GM18867 (cell line): Measurements from ENCODE around the gene SPINK1.
"Not testable (repeated sequence)": the region's sequence is repeated elsewhere in the genome, so short reads cannot be mapped to it uniquely, and the experiment has no call there.

ENCODE experiments used
- ATAC-seq: cut with Tn5 transposase; IDR thresholded peaks from one replicate; pipeline ENCODE4 v1.9.1; 2021; ENCODE audit warnings: mild to moderate bottlenecking, moderate library complexity; ENCODE audit not compliant: unreplicated experiment

The SPINK1 gene

GRCh38 chr5:147809830-147810666 is 21.4 kb downstream of the SPINK1 start:
- ATAC-seq, result no peak

GRCh38 chr5:147805030-147805454 is 26.4 kb downstream of the SPINK1 start:
- ATAC-seq, result peak; percentile 93

GRCh38 chr5:147804334-147804733 is 27.1 kb downstream of the SPINK1 start:
- ATAC-seq, result no peak

- ATAC-seq, result no peak
These were observed 27.5 kb downstream of the SPINK1 start for GRCh38 chr5:147803926-147804325.

GRCh38 chr5:147803161-147803560 is 28.3 kb downstream of the SPINK1 start:
- ATAC-seq, result not testable (repeated sequence)

- no peak for ATAC-seq
These were observed 30.0 kb downstream of the SPINK1 start for GRCh38 chr5:147801461-147801860.

GRCh38 chr5:147800491-147800890 is 31.0 kb downstream of the SPINK1 start:
- ATAC-seq, result no peak

- no peak for ATAC-seq
These were observed 34.7 kb downstream of the SPINK1 start for GRCh38 chr5:147796556-147797308.

GRCh38 chr5:147791181-147791580 is 40.3 kb downstream of the SPINK1 start:
- ATAC-seq, result no peak

GRCh38 chr5:147789820-147790219 is 41.7 kb downstream of the SPINK1 start:
- no peak for ATAC-seq

- no peak for ATAC-seq
These were observed 43.4 kb downstream of the SPINK1 start for GRCh38 chr5:147788023-147788422.

- ATAC-seq, result no peak
These were observed 45.3 kb downstream of the SPINK1 start for GRCh38 chr5:147786142-147786541.

- ATAC-seq, result no peak
These were observed 47.1 kb downstream of the SPINK1 start for GRCh38 chr5:147784146-147784987.

- ATAC-seq, result peak; percentile 96
These were observed 49.1 kb downstream of the SPINK1 start, which contains the start of gene JAKMIP2 for GRCh38 chr5:147782110-147783028. Gene JAKMIP2, minus strand, starts transcription at chr5:147782728. Its CDS starts 110,922 bp downstream, at chr5:147671806.

GRCh38 chr5:147780924-147781573 is 50.4 kb downstream of the SPINK1 start:
- no peak for ATAC-seq

GRCh38 chr5:147779694-147780093 is 51.8 kb downstream of the SPINK1 start:
- ATAC-seq, result no peak

- ATAC-seq, result no peak
These were observed 54.5 kb downstream of the SPINK1 start for GRCh38 chr5:147776989-147777388.
